GM21825 (cell line): Measurements from ENCODE around the gene ZNF649.
A peak's percentile ranks its signal among the peaks of the same experiment; 100 is the strongest.
"Not testable (repeated sequence)": the region's sequence is repeated elsewhere in the genome, so short reads cannot be mapped to it uniquely, and the experiment has no call there.

Experiments
- ATAC-seq: cut with Tn5 transposase; IDR thresholded peaks from one replicate; pipeline ENCODE4 v1.9.1; 2021; ENCODE audit warnings: mild to moderate bottlenecking, moderate library complexity; ENCODE audit not compliant: unreplicated experiment

The ZNF649 gene

GRCh38 chr19:51904331-51905165 is at the start of gene ZNF649:
TSS of gene ZNF649 (minus strand) at chr19:51905017. CDS start at chr19:51900107, 4,910 bp downstream.
- peak; percentile 85 for ATAC-seq

DNA sequence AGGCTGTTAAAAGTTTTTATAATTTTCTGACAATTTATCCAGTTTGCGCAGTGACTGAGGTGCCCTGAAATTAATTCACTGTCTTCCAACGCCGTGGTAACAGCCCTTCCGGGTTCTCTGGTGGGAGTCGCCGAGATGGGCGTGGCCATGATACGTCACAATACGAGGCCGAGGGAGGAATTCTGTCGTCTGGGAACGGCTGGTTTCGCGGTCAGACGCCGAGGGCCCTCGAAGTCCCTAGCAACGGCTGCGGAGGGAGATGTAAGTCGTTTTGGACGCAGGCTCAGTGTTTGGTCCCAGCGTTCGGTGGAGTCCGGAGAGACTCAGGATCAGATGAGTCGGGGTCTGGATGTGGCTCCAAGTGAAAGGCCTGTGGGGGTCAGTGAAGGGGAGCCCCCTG is 44.2 kb upstream of the ZNF649 start:
- no peak for ATAC-seq

DNA sequence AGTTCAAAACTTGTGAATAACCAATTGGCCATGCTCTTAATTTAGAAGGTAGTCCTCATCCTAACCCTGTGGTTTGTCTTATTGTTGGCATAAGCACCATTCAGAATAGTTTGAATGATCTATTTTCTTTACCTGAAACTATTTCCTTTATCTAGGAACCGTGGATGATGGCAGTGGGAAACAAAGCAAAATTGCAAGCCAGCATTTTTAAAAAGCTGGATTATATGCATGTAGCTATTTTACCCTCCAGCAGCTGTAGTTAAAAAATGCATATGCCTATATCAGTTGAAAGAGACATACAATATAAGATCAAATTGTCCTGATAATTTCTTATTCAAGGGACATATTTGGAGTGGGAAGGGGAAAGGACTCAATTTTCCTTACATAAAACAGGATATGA is 41.8 kb upstream of the ZNF649 start:
- ATAC-seq, result no peak

GRCh38 chr19:51944798-51945552 is 40.2 kb upstream of the ZNF649 start:
- no peak for ATAC-seq

DNA sequence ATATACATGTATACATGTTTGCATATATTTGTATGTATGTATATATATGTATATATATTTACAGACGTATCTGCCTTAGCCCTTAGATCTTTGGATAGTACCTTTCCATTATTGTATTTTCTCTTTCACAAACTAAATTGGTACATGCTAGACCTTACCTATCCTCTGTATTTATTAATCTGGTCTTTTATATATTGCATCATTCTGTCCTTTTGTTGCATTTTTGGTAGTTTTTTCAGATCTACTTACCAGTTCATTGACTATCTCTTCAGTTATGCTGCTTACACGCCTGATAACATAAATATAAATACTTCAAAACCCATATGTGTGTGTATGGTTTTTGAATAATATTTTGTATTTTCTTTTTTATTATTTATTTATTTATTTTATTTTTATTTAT is 34.1 kb upstream of the ZNF649 start:
- ATAC-seq, result no peak

GRCh38 chr19:51931921-51932320 is 27.1 kb upstream of the ZNF649 start:
- no peak for ATAC-seq

GRCh38 chr19:51927859-51928258 is 23.0 kb upstream of the ZNF649 start:
- ATAC-seq, result no peak

DNA sequence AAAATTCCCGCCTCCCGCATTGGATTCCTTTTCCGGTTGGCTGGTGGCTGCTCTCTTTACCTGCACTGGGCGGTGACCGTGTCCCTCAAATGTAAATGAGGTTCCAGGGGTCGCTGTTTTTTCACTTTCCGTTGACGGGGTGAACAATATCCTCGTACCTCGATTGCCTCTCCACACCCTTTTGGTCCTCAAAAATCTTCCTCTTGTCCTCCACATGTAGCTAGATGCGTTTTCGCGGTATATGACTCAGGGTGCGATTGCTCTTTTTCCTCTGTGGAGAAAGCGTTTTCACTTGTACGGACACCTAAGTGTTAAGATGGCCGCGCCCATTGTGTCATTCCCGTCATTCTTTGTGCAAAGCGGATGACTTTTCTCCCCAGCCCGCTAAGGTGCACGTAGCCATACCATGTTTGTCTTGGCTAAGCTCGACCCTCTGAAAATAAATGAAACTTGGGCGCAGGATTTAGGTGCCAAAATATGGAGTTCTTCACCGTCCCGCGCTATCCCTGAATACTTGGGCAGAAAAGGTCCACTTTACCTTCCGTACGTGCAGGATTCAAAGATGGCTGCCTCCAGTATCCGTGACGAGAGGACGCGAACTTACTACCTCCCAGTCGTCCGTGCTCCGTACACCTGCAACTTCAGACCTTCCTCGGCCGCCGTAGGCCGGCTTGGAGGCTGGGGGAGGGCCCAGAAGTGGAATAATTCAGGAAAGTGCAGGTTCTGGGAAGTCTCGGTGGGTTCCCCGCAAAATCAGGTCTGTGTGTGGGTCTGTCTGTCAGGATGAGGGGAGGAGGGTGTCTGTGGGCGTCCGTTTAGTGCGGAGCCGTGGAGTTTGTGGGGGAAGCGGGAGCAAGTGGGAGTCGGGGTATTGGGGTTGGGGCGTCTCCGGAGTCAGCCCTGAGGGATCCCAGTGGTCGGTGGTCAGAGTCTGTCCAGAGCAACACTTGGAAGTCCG is 22.2 kb upstream of the ZNF649 start, which contains the start of gene ZNF613:
Gene ZNF613, plus strand, starts transcription at position 689 of the 958 bp plus-strand sequence. CDS start 8,749 bp downstream, outside the sequence.
- peak; percentile 82 for ATAC-seq

DNA sequence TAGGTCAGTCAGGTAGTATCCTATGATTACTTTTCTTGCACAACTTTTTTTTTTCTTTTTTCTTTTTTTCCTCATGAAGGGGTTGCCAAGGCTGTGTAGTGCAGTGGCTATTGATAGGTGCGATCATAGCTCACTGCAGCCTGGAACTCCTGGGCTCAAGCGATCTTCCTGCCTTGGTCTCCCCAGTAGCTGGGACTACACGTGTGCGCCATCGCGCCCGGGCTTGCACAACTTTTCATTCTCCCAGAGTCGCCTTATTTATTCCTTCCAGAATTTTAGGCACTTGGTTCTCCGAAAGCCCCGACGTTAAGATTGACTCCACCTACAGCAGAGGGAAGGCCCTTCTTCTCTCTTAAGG is 21.6 kb upstream of the ZNF649 start:
- ATAC-seq, result no peak

DNA sequence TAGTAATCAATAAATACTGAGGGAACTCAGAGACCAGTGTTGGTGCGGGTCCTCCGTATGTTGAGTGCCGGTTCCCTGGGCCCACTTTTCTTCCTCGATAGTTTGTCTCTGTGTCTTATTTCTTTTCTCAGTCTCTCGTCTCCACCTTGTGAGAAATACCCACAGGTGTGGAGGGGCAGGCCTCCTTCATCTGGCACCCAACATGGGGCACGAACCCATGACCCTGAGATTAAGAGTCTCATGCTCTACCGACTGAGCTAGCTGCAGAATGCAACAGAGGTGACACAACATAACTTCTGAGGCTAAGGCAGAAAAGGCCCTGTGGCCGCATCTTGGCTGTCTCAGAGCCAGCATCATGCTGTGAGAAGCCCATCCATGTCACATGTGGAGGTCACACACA is 17.1 kb upstream of the ZNF649 start:
- ATAC-seq, result no peak

GRCh38 chr19:51919606-51920005 is 14.8 kb upstream of the ZNF649 start:
- ATAC-seq, result no peak

DNA sequence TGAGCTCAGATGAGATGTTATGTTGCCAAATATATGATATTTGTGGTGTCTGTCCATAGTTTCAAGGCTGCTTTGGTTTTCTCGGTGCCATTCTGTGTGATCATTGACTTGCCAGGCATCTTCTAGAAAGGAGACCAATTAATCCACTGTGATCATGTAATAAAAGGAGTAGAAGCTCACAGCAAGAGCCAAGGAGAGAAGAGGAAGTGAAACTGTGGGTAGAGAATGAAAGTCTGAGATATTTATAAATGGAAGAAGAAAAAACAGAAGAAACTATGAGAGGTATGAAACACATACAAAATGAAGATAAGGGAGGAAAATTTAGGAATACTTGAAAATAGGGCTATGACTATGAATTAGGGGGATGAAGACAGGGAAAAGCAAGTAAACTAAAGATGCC is 11.3 kb upstream of the ZNF649 start:
- no peak for ATAC-seq

DNA sequence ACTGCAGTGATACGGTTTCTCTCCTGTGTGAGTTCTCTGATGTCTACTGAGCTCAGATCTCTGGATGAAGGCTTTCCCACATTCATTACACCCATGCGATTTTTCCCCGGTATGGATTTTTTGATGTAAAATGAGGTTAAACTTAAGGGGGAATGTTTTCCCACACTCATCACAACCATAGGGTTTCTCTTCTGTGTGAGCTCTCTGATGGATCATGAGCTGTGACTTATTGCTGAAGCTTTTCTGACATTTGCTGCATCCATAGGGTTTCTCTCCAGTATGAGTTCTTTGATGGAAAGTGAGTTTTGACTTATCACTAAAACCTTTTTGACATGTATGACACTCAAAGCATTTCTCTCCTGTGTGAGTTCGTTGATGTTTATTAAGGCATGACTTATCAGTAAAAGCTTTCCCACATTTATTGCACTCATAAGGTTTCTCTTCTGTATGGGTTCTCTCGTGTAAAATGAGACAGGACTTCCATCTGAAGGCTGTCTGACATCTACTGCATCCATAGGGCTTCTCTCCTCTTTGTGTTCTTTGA is 10.6 kb upstream of the ZNF649 start:
- no peak for ATAC-seq

DNA sequence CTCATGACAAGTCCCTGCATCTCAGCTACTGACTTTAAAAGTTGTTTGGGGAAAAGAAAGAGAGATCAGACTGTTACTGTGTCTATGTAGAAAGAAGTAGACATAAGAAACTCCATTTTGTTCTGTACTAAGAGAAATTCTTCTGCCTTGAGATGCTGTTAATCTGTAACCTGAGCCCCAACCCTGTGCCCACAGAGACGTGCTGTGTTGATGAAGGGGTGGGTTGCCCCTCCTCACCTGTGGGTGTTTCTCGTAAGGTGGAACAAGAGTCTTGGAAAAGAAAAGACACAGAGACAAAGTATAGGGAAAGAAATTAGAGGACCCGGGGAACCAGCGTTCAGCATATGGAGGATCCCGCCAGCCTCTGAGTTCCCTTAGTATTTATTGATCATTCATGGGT is 3.2 kb upstream of the ZNF649 start:
- ATAC-seq, result not testable (repeated sequence)

GRCh38 chr19:51906108-51906507 is 1.3 kb upstream of the ZNF649 start:
- ATAC-seq, result not testable (repeated sequence)

DNA sequence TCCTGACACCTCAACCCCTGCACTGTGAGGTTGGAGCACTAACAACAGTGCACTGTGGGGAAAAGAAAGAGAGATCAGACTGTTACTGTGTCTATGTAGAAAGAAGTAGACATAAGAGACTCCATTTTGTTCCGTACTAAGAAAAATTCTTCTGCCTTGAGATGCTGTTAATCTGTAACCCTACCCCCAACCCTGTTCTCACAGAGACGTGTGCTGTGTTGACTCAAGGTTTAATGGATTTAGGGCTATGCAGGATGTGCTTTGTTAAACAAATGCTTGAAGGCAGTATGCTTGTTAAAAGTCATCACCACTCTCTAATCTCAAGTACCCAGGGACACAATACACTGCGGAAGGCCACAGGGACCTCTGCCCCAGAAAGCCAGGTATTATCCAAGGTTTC is 822 bp upstream of the ZNF649 start:
- not testable (repeated sequence) for ATAC-seq

GRCh38 chr19:51905206-51905605 is 389 bp upstream of the ZNF649 start:
- ATAC-seq, result no peak

GRCh38 chr19:51903192-51903591 is 1.6 kb downstream of the ZNF649 start:
- ATAC-seq, result no peak

DNA sequence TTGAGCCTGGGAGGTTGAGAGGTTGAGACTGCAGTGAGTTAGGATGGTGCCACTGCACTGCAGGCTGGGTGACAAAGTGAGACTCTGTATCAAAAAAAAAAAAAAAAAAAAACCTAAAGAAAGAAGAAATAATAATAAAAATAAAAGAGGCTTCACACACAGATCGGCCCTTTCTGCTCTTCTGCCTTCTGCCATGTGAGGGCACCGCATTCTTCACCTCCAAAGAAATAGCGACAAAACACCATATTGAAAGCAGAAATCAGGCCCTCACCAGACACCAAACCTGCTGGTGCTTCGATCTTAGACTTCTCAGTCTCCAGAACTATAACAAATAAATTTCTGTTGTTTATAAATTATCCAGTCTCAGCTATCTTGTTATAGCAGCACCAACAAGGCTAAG is 3.0 kb downstream of the ZNF649 start:
- ATAC-seq, result no peak

- no peak for ATAC-seq
Measured at GRCh38 chr19:51891193-51891747, 13.5 kb downstream of the ZNF649 start.
